Natural killer cell treated with Interleukin-12 subunit alpha and Interleukin-12 subunit beta and Interleukin-15 and Interleukin-18, amount 100 ng/mL, for 72 hours (primary cell): Measurements from ENCODE around the gene CACNA2D2. TPM values are rescaled to one million over a fixed set of nuclear protein-coding genes. Genes with fewer than 3 reads are reported as not detected.
A peak's percentile ranks its signal among the peaks of the same experiment; 100 is the strongest.

Experiments
- ATAC-seq, 2 donors: fragments of 150-1000 bp; cut with Tn5 transposase in 1 of 2; sonication (Bioruptor Pico), chemical (Tn5 transposase) in 1 of 2; 2 replicates each; pipeline ENCODE4 v1.10.0; 2021
- DNase-seq: peaks from one replicate; pipeline ENCODE4 v3.0.0; 2022; ENCODE audit warnings: low spot score
- H3K27ac Mint-ChIP-seq, 2 donors: 1 replicate in 1 of 2; 2 replicates in 1 of 2; pipeline ENCODE4 v1.8.0; 2022; ENCODE audit warnings: mixed read lengths in 2 of 2, mild to moderate bottlenecking in 1 of 2, moderate library complexity in 1 of 2
- H3K27me3 Mint-ChIP-seq, 2 donors: 1 replicate in 1 of 2; 2 replicates in 1 of 2; pipeline ENCODE4 v1.8.0; 2022; ENCODE audit warnings: mixed read lengths in 2 of 2
- H3K36me3 Mint-ChIP-seq: one replicate; pipeline ENCODE4 v1.8.0; 2022; ENCODE audit warnings: mixed read lengths
- H3K4me1 Mint-ChIP-seq, 2 donors: 1 replicate in 1 of 2; 2 replicates in 1 of 2; pipeline ENCODE4 v1.8.0; 2022; ENCODE audit warnings: low read depth in 2 of 2, mixed read lengths in 2 of 2, mild to moderate bottlenecking in 1 of 2
- H3K4me3 Mint-ChIP-seq: one replicate; pipeline ENCODE4 v1.8.0; 2022; ENCODE audit warnings: mixed read lengths
- H3K9me3 Mint-ChIP-seq: 2 replicates; pipeline ENCODE4 v1.8.0; 2022; ENCODE audit warnings: mixed read lengths
- total RNA-seq, 2 donors: library from RNA; stranded (reverse); gene quantifications; one replicate each; pipeline ENCODE4 v1.2.3, GENCODE V29; 2022

The CACNA2D2 gene
- total RNA-seq, 2 donors from 2014 or later = 1.6 to 1.7 TPM

GRCh38 chr3:50534681-50535330 lies 31.4 kb upstream of the CACNA2D2 start:
- Mint-ChIP-seq H3K27ac (no peak overlapping the region), H3K27me3 (peaks cover 9 to 31% of the 10 kb centered on the region in 2 donors), H3K4me1 (peaks cover 6 to 14% of the 10 kb centered on the region in 2 donors), H3K9me3 (no peaks in the 10 kb centered on the region), H3K36me3 (no peaks in the 10 kb centered on the region), H3K4me3 (no peak overlapping the region)
- DNase-seq (no peak), ATAC-seq (no peak)

- peaks cover 16 to 32% of the 10 kb centered on the region in 2 donors for H3K27me3 Mint-ChIP-seq
Observed at GRCh38 chr3:50533807-50534461, 30.5 kb upstream of the CACNA2D2 start.

GRCh38 chr3:50533316-50533715 lies 29.9 kb upstream of the CACNA2D2 start:
- H3K27me3 Mint-ChIP-seq = peaks cover 14 to 30% of the 10 kb centered on the region in 2 donors
- no peaks in the 10 kb centered on the region for H3K36me3 Mint-ChIP-seq
- no peak for ATAC-seq
- no peak overlapping the region for H3K27ac Mint-ChIP-seq
- no peak for DNase-seq
- no peak overlapping the region for H3K4me3 Mint-ChIP-seq
- no peaks in the 10 kb centered on the region for H3K9me3 Mint-ChIP-seq
- peaks cover 6 to 14% of the 10 kb centered on the region in 2 donors for H3K4me1 Mint-ChIP-seq

More at GRCh38 chr3:50533807-50534461, 30.5 kb upstream of the CACNA2D2 start:
- Mint-ChIP-seq H3K36me3 (no peaks in the 10 kb centered on the region), H3K4me1 (peaks cover 6 to 14% of the 10 kb centered on the region in 2 donors), H3K9me3 (no peaks in the 10 kb centered on the region), H3K4me3 (no peak overlapping the region), H3K27ac (no peak overlapping the region)
- no peak for ATAC-seq
- DNase-seq = no peak

GRCh38 chr3:50532062-50532705 lies 28.8 kb upstream of the CACNA2D2 start:
- Mint-ChIP-seq H3K27me3 (peaks cover 14 to 26% of the 10 kb centered on the region in 2 donors), H3K27ac (no peak overlapping the region), H3K4me3 (no peak overlapping the region), H3K9me3 (no peaks in the 10 kb centered on the region), H3K4me1 (peaks cover 6 to 14% of the 10 kb centered on the region in 2 donors), H3K36me3 (no peaks in the 10 kb centered on the region)
- ATAC-seq = no peak
- no peak for DNase-seq

- peak in 1 of 2 donors; percentile 13 for ATAC-seq
- Mint-ChIP-seq H3K4me1 (peaks cover under 1 to 9% of the 10 kb centered on the region in 2 donors), H3K9me3 (no peaks in the 10 kb centered on the region), H3K27ac (no peak overlapping the region), H3K4me3 (no peak overlapping the region), H3K27me3 (peaks cover 14 to 22% of the 10 kb centered on the region in 2 donors), H3K36me3 (no peaks in the 10 kb centered on the region)
- DNase-seq = no peak
Observed at GRCh38 chr3:50531201-50531600, 27.8 kb upstream of the CACNA2D2 start.

- Mint-ChIP-seq H3K4me1 (peaks cover 6 to 9% of the 10 kb centered on the region in 2 donors), H3K27ac (no peak overlapping the region), H3K9me3 (no peaks in the 10 kb centered on the region), H3K36me3 (no peaks in the 10 kb centered on the region), H3K27me3 (peaks cover 14 to 22% of the 10 kb centered on the region in 2 donors), H3K4me3 (no peak overlapping the region)
- ATAC-seq = no peak
- DNase-seq = no peak
Observed at GRCh38 chr3:50530001-50530970, 26.9 kb upstream of the CACNA2D2 start.

- no peak for DNase-seq
- Mint-ChIP-seq H3K4me1 (peaks cover 0 to 6% of the 10 kb centered on the region in 2 donors), H3K9me3 (no peaks in the 10 kb centered on the region), H3K4me3 (no peak overlapping the region), H3K36me3 (no peaks in the 10 kb centered on the region), H3K27me3 (peaks cover 9 to 14% of the 10 kb centered on the region in 2 donors), H3K27ac (peak overlapping the region in 1 of 2 donors; percentile 49)
- ATAC-seq = peak; percentile 71
Observed at GRCh38 chr3:50525987-50526386, 22.6 kb upstream of the CACNA2D2 start.

GRCh38 chr3:50525191-50525910 lies 21.9 kb upstream of the CACNA2D2 start:
- no peak for ATAC-seq
- DNase-seq = no peak
- Mint-ChIP-seq H3K36me3 (no peaks in the 10 kb centered on the region), H3K27ac (peak overlapping the region in 1 of 2 donors; percentile 49), H3K9me3 (no peaks in the 10 kb centered on the region), H3K27me3 (peaks cover 9 to 14% of the 10 kb centered on the region in 2 donors), H3K4me1 (peaks cover 0 to 6% of the 10 kb centered on the region in 2 donors), H3K4me3 (no peak overlapping the region)

- H3K36me3 Mint-ChIP-seq = no peaks in the 10 kb centered on the region
- ATAC-seq (no peak), DNase-seq (no peak)
- no peaks in the 10 kb centered on the region for H3K9me3 Mint-ChIP-seq
- no peak overlapping the region for H3K4me3 Mint-ChIP-seq
- H3K27ac Mint-ChIP-seq = no peak overlapping the region
- H3K4me1 Mint-ChIP-seq = peaks cover 0 to 6% of the 10 kb centered on the region in 2 donors
- H3K27me3 Mint-ChIP-seq = peaks cover 8 to 12% of the 10 kb centered on the region in 2 donors
Observed at GRCh38 chr3:50524746-50525145, 21.3 kb upstream of the CACNA2D2 start.

- H3K4me3 Mint-ChIP-seq = no peak overlapping the region
- DNase-seq (no peak), ATAC-seq (no peak)
- H3K27me3 Mint-ChIP-seq = no peaks in the 10 kb centered on the region
- peaks cover 6 to 15% of the 10 kb centered on the region in 2 donors for H3K4me1 Mint-ChIP-seq
- H3K27ac Mint-ChIP-seq = no peak overlapping the region
- H3K36me3 Mint-ChIP-seq = no peaks in the 10 kb centered on the region
- H3K9me3 Mint-ChIP-seq = no peaks in the 10 kb centered on the region
Observed at GRCh38 chr3:50523279-50523811, 19.9 kb upstream of the CACNA2D2 start.

- no peaks in the 10 kb centered on the region for H3K36me3 Mint-ChIP-seq
- H3K9me3 Mint-ChIP-seq = no peaks in the 10 kb centered on the region
- no peaks in the 10 kb centered on the region for H3K27me3 Mint-ChIP-seq
- DNase-seq (no peak), ATAC-seq (no peak)
- H3K4me3 Mint-ChIP-seq = no peak overlapping the region
- H3K4me1 Mint-ChIP-seq = peaks cover 7 to 15% of the 10 kb centered on the region in 2 donors
- no peak overlapping the region for H3K27ac Mint-ChIP-seq
Observed at GRCh38 chr3:50521572-50521971, 18.1 kb upstream of the CACNA2D2 start.

- Mint-ChIP-seq H3K4me3 (no peak overlapping the region), H3K4me1 (peaks cover 10% of the 10 kb centered on the region in 2 donors), H3K36me3 (no peaks in the 10 kb centered on the region), H3K27me3 (no peaks in the 10 kb centered on the region), H3K27ac (no peak overlapping the region), H3K9me3 (no peaks in the 10 kb centered on the region)
- DNase-seq (no peak), ATAC-seq (no peak)
Observed at GRCh38 chr3:50520849-50521248, 17.4 kb upstream of the CACNA2D2 start.
